Medulla oblongata (tissue), 1 donor: ENCODE data around the gene UCP1.

ENCODE experiments used
- DNase-seq: peaks from one replicate; pipeline ENCODE4 v3.0.0-alpha.2; 2015; ENCODE audit errors: extremely low spot score

Gene UCP1

DNA sequence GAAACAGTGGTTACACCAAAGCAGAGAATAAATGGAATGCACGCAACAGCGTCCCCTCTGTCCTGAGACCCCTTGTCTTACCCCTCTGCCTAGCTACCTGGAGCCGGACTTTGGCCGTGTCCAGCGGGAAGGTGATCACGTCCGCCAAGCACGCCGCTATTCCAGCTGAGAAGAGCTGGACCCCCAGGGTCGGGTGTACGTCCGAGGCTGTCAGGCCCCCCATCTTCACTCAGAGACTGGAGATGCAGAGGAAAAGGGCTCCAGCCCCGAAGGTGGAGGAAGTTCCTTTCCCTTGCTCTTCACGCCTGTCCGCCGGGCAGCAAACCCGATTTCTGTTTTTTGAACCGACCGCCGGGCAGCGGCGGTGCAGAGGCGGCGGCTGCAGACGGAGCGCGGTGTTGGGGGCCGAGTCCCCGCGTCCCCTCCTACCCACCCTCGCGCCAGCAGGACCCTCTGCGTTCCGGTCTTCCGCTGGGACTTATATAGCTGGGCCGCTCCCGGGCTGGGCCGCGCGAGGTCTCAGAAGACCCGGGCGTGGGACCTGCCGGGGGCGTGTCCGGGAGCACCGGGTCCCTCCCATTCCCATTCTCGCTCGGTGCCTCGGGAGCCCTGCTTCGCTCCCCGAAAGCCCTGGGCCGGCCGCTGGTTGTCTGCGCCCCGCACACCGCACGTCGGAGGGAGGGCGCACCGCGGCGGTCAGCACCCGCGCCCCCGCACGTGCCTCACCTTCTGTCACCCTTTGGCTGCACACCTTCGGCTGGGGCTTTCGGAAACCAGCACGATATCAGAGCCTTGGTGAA is at the start of gene UCP1:
Gene UCP1 (minus strand): TSS at position 455 of the 800 bp plus-strand sequence. CDS start 232 bp downstream, at position 223.
- no peak for DNase-seq

GRCh38 chr4:140617499-140618248 is 48.9 kb upstream of the UCP1 start:
- DNase-seq: no peak

GRCh38 chr4:140615451-140615850 is 46.7 kb upstream of the UCP1 start:
- no peak for DNase-seq

GRCh38 chr4:140612357-140612756 is 43.6 kb upstream of the UCP1 start:
- DNase-seq: no peak

DNA sequence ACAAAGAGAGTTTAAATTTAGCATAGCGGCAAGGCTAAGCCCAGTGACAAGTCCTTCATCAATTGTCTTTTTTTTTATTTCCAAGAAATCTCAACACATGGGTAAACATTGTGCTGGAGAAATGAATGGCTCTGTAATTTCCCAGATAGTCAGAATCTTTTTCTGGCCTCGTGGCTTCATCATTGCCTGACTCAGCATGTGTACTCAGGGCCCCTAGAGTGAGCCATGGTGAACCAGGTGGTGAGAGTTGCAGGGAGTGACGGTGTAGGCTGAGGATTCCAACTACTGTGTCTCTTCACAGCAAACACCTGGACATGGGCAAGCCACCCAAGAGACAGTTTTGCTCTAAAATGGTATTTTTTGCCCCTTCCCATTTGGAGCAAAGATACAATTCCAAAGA is 43.1 kb upstream of the UCP1 start:
- no peak for DNase-seq

- DNase-seq: peak; percentile 77
These were observed 41.0 kb upstream of the UCP1 start for GRCh38 chr4:140609548-140610425.

DNA sequence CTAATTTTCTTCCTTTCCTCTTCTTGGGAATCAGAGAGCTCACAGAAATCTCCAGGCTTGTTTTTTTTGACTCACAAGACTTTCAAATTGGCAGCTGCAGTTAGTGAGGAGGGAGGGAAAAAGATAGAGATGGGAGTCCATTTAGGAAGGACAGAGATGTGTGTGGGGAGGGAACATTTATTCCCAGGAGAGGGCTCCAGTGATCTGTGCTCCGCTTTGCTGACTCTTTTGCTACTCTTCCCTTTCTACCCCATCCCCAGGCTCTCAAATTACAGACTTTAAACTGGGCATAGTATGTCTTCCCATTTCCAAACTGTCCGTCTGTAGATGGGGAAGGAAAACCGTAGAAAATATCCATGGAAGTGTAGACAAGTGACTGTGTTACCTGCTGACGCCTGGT is 39.1 kb upstream of the UCP1 start:
- no peak for DNase-seq

- no peak for DNase-seq
These were observed 35.8 kb upstream of the UCP1 start for GRCh38 chr4:140604544-140604943.

GRCh38 chr4:140603286-140603685 is 34.5 kb upstream of the UCP1 start:
- DNase-seq: no peak

GRCh38 chr4:140602714-140603113 is 34.0 kb upstream of the UCP1 start:
- no peak for DNase-seq

DNA sequence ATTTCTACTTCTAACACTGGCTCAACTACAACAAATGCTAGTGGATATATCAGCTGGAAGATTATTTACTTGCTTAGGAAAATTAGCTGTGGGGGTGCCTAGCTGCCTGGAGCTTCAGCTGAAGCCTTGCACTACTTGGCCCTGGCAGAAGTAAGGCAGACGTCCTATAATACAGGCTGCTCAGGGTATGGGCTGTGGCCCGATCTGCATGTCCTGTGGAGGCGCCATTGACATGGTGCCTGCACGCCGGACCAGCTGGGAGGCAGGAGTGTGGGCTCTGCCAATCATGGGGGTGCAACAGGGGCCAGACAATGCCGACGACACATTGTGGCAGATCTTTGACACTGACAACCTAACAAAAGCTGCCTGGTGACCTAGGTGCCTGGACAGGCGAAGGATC is 31.6 kb upstream of the UCP1 start:
- no peak for DNase-seq

GRCh38 chr4:140595065-140595464 is 26.3 kb upstream of the UCP1 start:
- DNase-seq: no peak

DNA sequence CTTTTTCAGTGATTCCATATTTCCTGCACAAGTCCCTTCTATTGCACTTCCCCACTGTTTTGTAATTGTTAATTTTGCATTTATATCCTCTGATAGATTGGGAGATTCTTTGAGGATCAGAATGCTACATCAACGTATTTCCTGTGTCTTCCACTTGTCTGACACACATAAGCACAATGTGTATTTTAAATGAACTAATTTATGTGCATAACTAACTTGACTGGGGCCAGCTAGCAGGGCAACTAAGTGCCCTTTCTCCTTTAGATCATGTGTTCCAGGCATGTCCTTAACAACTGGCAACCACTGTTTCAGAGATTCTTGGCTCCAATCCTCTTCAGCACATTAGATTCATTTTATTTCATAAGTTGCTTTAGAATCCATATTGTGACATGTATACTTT is 15.7 kb upstream of the UCP1 start:
- no peak for DNase-seq

DNA sequence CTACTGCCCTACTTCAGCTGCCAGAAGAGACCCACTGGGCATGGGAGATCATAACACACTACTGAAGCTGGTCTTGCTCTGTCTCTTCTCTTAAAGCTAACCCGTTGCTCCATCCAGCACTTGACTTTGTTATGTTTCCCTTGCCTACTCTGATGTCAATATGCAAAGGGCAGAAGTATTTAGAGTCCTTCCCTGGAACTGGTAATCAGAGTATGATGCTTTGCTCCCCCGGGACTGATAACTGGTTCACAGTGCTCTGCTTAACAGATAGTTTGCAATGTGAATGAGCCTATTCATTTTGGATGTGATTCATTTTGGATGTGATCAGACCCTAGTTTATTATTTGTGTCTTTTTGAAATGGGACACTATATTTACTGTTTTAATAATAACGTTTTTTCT is 12.3 kb upstream of the UCP1 start:
- no peak for DNase-seq

DNA sequence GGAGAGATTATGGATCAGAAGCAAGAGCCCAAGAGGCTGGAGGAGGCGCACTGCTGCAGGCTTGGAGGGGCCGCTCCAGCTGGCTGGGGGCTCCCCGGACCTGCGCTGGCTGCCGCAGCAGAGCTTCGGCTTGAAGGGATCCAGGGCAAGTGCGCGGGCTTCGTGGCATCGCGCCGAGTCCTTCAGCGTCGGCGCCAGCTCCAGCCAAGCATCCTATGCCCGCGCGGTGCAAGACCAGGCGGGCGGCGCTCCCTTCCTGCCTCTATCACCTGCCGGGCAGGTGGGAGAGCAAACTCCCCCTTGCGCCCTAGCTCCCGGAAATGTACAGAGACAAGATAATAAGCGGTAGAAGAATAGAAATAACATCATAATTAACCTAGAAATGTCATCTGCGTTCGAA is 10.5 kb upstream of the UCP1 start:
- DNase-seq: no peak

DNA sequence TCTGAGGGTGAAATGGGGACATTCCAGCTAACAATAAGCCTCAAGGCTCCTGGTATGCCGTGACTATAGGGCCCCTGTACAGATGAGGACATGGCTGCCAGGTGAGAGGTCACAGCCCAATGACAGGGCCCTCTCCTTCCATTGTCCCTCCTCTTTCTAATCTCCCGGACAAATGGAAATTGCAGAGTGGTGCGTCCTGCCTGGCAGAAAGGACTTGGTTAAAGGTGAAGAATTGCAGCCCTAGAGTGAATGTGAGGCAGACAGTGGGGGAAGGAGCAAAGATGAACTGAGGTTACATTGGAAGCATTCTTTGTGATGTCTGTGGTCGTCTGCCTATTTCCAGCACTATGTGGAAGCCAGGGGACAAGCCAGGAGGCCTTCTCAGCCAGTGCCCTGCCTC is 6.7 kb upstream of the UCP1 start:
- DNase-seq: no peak

- no peak for DNase-seq
These were observed 2.9 kb upstream of the UCP1 start for GRCh38 chr4:140571620-140572019.

- no peak for DNase-seq
These were observed 512 bp upstream of the UCP1 start for GRCh38 chr4:140569307-140569638.

GRCh38 chr4:140559696-140560095 is 9.1 kb downstream of the UCP1 start:
- DNase-seq: no peak

DNA sequence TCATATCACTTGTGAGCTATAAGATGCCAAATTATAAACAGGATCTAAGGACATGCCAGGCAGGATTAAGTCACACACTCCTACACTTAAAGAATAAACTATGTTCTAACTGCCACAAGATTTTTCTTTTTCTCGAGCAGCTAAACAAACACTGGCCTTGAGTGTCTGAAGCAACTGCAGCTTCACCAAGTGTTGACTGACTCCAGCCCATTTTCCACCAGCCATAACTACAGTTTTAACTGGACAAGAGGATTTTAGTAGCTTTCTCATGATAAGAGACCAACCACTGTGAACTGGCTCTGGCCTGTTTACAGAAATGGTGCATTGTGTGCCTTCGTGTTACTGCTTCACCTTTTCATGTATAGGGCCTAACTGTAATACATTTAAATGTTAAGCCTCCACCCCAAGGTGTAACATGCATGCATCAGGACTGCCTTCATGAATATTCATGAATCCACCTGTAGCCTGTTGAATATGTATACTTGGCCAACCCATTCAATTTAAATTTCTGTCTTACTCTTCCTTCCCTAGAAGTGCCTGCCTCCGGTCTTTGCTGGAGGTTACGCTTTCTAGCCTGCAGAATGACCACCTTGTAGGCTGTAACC is 10.8 kb downstream of the UCP1 start:
- DNase-seq: no peak

DNA sequence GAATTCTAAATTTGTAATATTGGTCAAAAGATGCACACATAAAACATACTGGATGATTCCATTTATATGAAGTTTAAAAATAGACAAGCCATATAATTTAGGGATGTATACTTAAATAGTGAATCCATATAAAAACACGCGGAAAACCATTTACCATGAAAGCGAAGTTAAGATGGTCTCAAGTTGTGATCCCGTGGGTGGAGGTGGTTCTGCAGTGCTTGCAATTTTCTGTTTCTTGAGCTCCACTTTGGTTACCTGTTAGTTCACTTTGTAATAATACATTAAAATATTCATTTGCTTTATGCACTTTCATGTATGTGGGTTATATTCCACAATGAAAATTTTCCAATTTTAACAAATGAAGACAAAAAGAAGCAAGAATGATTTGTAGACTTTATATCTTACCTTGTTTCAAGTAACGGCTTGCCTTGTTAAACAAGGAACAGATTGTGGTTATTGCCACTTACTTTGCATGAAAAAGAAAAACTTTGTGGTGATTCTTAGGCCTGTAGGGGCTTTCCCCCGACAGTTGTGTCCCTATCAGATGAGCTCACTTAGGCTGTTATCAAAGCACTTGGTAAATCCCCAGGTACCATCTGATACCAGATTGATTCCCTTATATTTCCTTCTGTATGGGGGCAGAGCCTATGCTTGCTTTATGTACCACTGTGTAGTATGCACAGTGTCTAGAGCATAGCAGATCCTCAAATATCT is 12.2 kb downstream of the UCP1 start:
- no peak for DNase-seq
